Panc1 (cell line): ENCODE data around the gene HCFC1.

Source experiments
- POLR2AphosphoS5 ChIP-seq: IDR thresholded peaks from 2 replicates; pipeline ENCODE4 v1.6.1; 2012; ENCODE audit warnings: mild to moderate bottlenecking, low read depth, low read length, moderate library complexity
- SIN3A ChIP-seq: IDR thresholded peaks from 2 replicates; pipeline ENCODE4 v1.6.1; 2012; ENCODE audit warnings: low read depth, mild to moderate bottlenecking, low read length, moderate library complexity, borderline replicate concordance; ENCODE audit not compliant: insufficient read depth
- TCF7L2 ChIP-seq: IDR thresholded peaks from 2 replicates; pipeline ENCODE4 v1.6.1; 2011; ENCODE audit warnings: mild to moderate bottlenecking, low read depth, low read length, inconsistent platforms
- TF ChIP-seq, protein P1 (sequence below): fragments of 450-650 bp; IDR thresholded peaks from 2 replicates; pipeline ENCODE4 v1.5.1; 2017; ENCODE audit warnings: mild to moderate bottlenecking

DNA sequence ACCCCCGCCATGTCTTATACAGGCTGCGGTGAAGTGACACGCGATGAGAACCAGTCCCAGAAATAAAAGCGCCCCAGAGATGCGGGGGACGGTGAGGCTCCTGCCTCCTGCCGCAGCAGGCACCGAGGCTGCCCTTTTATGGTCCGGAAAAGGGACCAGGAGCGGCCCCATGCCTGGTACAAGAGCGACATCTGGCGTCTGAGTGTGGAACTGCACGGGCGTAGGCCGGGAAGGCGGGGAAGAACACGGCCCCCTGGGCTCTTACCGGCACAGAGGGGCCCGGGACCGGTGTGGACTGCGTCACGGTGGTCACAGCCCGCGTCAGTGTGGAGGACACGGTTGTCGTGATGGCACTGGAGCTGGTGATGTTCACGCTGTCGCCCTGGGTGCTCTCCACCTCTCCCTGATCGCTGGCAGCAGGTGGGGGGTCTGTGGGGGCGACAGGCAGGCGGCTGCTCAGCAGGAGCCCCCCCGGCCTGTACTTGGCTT, 18.2 kb downstream of the HCFC1 start:
- TF ChIP-seq, protein P1, sequence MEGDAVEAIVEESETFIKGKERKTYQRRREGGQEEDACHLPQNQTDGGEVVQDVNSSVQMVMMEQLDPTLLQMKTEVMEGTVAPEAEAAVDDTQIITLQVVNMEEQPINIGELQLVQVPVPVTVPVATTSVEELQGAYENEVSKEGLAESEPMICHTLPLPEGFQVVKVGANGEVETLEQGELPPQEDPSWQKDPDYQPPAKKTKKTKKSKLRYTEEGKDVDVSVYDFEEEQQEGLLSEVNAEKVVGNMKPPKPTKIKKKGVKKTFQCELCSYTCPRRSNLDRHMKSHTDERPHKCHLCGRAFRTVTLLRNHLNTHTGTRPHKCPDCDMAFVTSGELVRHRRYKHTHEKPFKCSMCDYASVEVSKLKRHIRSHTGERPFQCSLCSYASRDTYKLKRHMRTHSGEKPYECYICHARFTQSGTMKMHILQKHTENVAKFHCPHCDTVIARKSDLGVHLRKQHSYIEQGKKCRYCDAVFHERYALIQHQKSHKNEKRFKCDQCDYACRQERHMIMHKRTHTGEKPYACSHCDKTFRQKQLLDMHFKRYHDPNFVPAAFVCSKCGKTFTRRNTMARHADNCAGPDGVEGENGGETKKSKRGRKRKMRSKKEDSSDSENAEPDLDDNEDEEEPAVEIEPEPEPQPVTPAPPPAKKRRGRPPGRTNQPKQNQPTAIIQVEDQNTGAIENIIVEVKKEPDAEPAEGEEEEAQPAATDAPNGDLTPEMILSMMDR: no peak
- TF ChIP-seq TCF7L2: no peak
- TF ChIP-seq POLR2AphosphoS5: 0 out of 2 replicates have a peak, but pooled peaks have one; percentile 24
- TF ChIP-seq SIN3A: no peak
